Measurements from ENCODE around the gene SLC17A5. TPM values are rescaled to one million over a fixed set of nuclear protein-coding genes. Genes with fewer than 3 reads are reported as not detected.

Gene SLC17A5
- total and polyA plus RNA-seq, 9 of the 15 experiments (the other 6 are each of a cell fraction or from before 2014, with no cell fraction given) = 1.3 to 7.2 (median 3.4) TPM

DNA sequence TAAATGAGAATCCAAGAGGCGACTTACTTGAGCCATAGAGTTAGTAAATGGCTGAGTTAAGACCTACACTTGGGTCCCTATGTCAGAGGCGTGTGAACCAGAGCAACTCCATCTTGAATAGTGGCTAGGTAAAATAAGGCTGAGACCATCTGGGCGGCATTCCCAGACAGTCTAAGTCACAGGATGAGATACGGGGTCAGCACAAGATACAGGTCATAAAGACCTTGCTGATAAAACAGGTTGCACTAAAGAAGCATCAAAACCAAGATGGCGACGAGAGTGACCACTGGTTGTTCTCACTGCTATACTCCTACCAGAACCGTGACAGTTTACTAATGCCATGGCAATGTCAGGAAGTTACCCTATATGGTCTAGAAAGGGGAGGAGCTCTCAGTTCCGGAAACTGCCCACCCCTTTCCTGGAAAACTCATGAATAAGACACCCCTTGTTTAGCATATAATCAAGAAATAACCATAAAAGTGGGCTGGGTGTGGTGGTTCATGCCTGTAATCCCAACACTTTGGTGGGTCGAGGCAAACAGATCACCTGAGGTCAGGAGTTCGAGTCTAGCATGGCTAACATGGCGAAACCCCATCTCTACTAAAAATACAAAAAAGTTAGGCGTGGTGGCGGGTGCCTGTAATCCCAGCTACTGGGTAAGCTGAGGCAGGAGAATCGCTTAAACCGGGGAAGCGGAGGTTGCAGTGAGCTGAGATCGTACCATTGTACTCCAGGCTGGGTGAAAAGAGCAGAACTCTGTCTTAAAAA is 89.0 kb downstream of the SLC17A5 start:
- Histone ChIP-seq H3K36me3 (ENCODE audit: control insufficient read depth, insufficient read depth, low read length) (no peaks in the 10 kb centered on the region), H3K4me1 (replicated peaks in 1 of 2; ENCODE audit: control insufficient read depth in 2 of 2, insufficient read depth in 2 of 2, low read length in 2 of 2) (peaks cover 4 to 19% of the 10 kb centered on the region in 2 experiments; a peak in 4 of 5 replicates), H3K27ac (ENCODE audit: extremely low read depth, low read depth, low read length) (peak overlapping the region; percentile 82), H2AFZ (ENCODE audit: low read depth, low read length) (peak overlapping the region; percentile 87), H3K79me2 (ENCODE audit: control insufficient read depth, insufficient read depth, low read length) (no peaks in the 10 kb centered on the region), H3K9ac (ENCODE audit: insufficient read depth in 1 of 2, low read depth in 2 of 2, low read length in 2 of 2) (peak overlapping the region; percentile 60 to 77; a peak in 3 of 4 replicates), H3K4me3 (peak overlapping the region; percentile 12; the same call in 1 of the 2 replicates), H3K9me3 (replicated peaks; ENCODE audit: control insufficient read depth, insufficient read depth, low read depth, low read length) (no peaks in the 10 kb centered on the region), H4K20me1 (replicated peaks; ENCODE audit: control insufficient read depth, insufficient read depth, low read length) (no peaks in the 10 kb centered on the region), H3K9me1 (ENCODE audit: control insufficient read depth, insufficient read depth, low read length) (no peaks in the 10 kb centered on the region), H3K27me3 (ENCODE audit: control insufficient read depth in 2 of 2, insufficient read depth in 2 of 2, low read length in 2 of 2) (no peaks in the 10 kb centered on the region), H3K4me2 (ENCODE audit: insufficient read depth, low read length) (peak overlapping the region; percentile 65)
- DNase-seq (ENCODE audit: extremely low read depth in 1 of 4, low spot score in 3 of 4) = peak; percentile 32 to 92 (median 50)
- no TSS peak for BruUV-seq (replicated peaks)
- CTCF ChIA-PET (ENCODE audit: low intra/inter-chr PET ratio) = interaction anchor here (0.6 kb wide), 1 partner anchor 43 kb away, joined by 3 read pairs; no protein-coding TSS in a partner anchor
- POLR2A ChIA-PET = interaction anchor here (0.7 to 4.3 kb wide), 8 partner anchors 13 to 52 kb away, joined by 3 to 24 read pairs (median 5); partner anchors contain the start of gene EEF1A1
- intact Hi-C loops (cut with micrococcal nuclease) (loop anchor here (1.0 kb wide), 2 partner anchors 16 to 43 kb away; partner anchors contain the start of gene EEF1A1), in situ Hi-C loops (cut with MboI) (no loop called here)
- FAIRE-seq = peak; percentile 95
- 43% methylated on average over 17 of the region's 17 CpGs for WGBS (ENCODE audit: insufficient coverage, low coverage, missing lambda C conversion rate)
- peak; percentile 94 for ATAC-seq
- no peak for TF ChIP-seq RBM17 (IDR thresholded peaks at IDR 0.05; ENCODE audit: borderline replicate concordance, low read depth, low read length)
- TF ChIP-seq ZNF140 (CRISPR knock-in tag; IDR thresholded peaks at IDR 0.05) = peak; percentile 88
- TF ChIP-seq STAG1 (CRISPR knock-in tag; IDR thresholded peaks at IDR 0.05; ENCODE audit: borderline replicate concordance) = no peak
- peak; percentile 98 for TF ChIP-seq ZBTB17 (CRISPR knock-in tag; IDR thresholded peaks at IDR 0.05)
- no peak for TF ChIP-seq RERE (CRISPR knock-in tag; IDR thresholded peaks at IDR 0.05; ENCODE audit: borderline replicate concordance)
- TF ChIP-seq ZNF668 (CRISPR knock-in tag; IDR thresholded peaks at IDR 0.05) = peak; percentile 100
- no peak for TF ChIP-seq SP2 (IDR thresholded peaks at IDR 0.05; ENCODE audit: extremely low read depth, low read depth, low read length, poor library complexity, severe bottlenecking)
- peak; percentile 56 for TF ChIP-seq HMBOX1 (IDR thresholded peaks at IDR 0.05)
- no peak for TF ChIP-seq CBFA2T2 (conservative IDR thresholded peaks at IDR 0.05)
- TF ChIP-seq CHD2 (IDR thresholded peaks at IDR 0.05; ENCODE audit: low read depth, low read length) = no peak
- TF ChIP-seq ELF2 (CRISPR knock-in tag; IDR thresholded peaks at IDR 0.05) = peak; percentile 90
- peak; percentile 90 for TF ChIP-seq ZNF780A (CRISPR knock-in tag; IDR thresholded peaks at IDR 0.05)
- peak; percentile 91 to 99 for TF ChIP-seq SRF (CRISPR knock-in tag; IDR thresholded peaks at IDR 0.05)
- TF ChIP-seq SETDB1 (IDR thresholded peaks at IDR 0.05; ENCODE audit: low read length) = no peak
- no peak for TF ChIP-seq TFAM (CRISPR knock-in tag; conservative IDR thresholded peaks at IDR 0.05)
- no peak for TF ChIP-seq TGIF2 (CRISPR knock-in tag; IDR thresholded peaks at IDR 0.05)

Data from K562 (cell line).